Measurements from ENCODE around the gene LRRC3.

DNA sequence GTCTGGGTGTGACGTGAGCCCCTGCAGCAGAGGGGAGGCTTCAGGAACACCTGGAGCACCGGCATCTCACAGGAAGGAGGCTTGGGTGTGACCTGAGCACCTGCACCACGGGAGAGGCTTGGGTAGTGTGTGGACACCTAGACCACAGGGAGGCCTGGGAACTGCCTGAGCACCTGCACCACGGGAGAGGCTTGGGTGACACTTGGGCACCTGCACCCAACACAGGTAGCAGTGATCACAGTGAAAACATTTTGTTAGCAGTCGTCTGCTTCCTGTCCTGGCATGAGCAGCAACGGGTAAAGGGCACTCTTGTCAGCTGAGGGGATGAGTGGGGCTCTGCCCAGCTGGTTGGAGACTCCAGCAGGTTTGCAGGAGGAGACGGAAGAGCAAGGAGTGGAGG lies 22.4 kb downstream of the LRRC3 start:
- TF ChIP-seq, protein P1, sequence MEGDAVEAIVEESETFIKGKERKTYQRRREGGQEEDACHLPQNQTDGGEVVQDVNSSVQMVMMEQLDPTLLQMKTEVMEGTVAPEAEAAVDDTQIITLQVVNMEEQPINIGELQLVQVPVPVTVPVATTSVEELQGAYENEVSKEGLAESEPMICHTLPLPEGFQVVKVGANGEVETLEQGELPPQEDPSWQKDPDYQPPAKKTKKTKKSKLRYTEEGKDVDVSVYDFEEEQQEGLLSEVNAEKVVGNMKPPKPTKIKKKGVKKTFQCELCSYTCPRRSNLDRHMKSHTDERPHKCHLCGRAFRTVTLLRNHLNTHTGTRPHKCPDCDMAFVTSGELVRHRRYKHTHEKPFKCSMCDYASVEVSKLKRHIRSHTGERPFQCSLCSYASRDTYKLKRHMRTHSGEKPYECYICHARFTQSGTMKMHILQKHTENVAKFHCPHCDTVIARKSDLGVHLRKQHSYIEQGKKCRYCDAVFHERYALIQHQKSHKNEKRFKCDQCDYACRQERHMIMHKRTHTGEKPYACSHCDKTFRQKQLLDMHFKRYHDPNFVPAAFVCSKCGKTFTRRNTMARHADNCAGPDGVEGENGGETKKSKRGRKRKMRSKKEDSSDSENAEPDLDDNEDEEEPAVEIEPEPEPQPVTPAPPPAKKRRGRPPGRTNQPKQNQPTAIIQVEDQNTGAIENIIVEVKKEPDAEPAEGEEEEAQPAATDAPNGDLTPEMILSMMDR (IDR thresholded peaks at IDR 0.05): no peak
- TF ChIP-seq POLR2A (IDR thresholded peaks at IDR 0.05): no peak

Measured in adrenal gland (tissue), 5 donors.